GM19395 (cell line): ENCODE measurements around the gene GALNT15.

Experiments used
- ATAC-seq: cut with Tn5 transposase; IDR thresholded peaks from one replicate; pipeline ENCODE4 v1.9.1; 2021; ENCODE audit warnings: mild to moderate bottlenecking, moderate library complexity; ENCODE audit not compliant: unreplicated experiment

GALNT15 gene

DNA sequence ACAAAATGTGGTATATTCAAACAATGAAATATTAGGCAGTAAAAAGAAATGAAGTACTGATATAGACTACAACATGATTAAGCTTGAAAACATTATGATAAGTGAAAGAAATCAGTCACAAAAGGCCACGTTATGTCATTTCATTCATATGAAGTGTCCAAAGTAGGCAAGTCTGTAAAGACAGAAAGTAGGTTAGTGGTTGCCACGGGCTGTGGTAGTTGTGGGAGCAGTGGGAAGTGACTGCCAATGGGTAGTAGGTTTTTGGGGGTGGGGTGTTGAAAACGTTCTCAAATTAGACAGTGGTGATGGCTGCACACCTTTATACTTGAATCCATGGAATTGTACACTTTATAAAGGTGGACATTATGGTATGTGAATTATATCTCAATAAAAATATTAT, 12.1 kb downstream of the GALNT15 start:
- no peak for ATAC-seq

DNA sequence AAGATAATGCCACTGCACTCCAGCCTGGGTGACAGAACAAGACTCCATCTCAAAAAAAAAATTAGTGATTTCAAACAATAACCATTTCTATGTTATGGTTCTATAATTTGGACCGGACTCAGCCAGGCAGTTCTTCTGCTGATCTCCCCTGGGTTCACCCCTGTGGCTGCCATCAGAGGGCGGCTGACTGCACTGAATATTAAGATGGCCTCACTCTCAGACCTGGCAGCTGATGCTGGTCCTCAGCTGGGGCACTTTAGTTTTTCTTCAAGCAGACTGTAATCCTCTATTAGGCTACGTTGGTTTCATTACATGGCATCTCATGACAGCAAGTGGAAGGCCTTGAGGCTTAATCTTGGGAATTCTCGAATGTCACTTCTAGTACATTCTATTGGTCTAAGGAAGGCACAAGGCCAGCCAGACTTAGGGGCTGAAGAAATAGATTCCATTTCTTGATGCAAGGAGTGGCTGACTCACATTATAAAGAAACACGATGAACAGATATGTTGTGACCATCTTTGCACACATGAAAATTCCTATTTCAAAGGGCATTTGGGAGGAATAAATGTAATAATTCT, 12.8 kb downstream of the GALNT15 start:
- ATAC-seq: no peak

DNA sequence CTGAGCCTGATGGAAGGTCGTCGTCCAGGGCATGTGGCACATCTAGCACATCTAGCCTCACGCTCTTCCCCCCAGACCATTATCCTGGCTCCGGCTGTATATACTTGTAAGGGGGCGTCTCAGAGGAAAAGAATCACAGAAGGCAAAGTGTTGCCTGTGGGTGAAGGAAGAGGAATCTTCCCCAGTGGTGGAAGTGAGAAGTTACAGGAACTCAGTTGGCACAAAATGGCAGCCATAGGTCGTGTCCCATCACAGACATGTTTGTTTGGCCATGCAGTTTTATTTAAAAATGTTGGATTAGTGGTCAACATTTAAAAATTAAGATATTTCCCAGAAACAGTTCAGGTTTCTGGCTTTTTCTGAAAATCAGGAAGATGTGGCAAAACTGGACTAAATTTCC, 13.6 kb downstream of the GALNT15 start:
- ATAC-seq: no peak

GRCh38 chr3:16189201-16189600, 14.7 kb downstream of the GALNT15 start:
- ATAC-seq: no peak

GRCh38 chr3:16190704-16191103, 16.2 kb downstream of the GALNT15 start:
- ATAC-seq: no peak

DNA sequence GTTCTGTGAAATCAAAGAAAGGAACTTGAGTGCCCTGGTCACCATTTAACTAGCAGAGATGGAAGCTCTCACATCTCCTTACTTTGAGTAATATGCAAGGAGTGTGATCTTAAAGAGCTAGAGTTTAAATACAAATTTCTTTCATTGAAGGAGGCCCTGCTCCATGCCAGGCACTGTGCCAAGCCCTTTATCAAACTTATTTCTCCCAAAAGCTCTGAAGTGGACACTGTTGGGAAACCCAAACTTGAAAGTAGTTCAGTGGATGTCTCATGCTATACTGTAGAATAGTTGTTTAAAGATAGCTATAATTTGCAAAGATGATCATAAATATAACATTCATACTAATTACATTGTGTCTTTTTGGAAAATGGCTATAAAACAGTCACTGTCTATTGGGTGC, 17.1 kb downstream of the GALNT15 start:
- ATAC-seq: no peak

GRCh38 chr3:16192176-16192811, 17.8 kb downstream of the GALNT15 start:
- ATAC-seq: no peak

DNA sequence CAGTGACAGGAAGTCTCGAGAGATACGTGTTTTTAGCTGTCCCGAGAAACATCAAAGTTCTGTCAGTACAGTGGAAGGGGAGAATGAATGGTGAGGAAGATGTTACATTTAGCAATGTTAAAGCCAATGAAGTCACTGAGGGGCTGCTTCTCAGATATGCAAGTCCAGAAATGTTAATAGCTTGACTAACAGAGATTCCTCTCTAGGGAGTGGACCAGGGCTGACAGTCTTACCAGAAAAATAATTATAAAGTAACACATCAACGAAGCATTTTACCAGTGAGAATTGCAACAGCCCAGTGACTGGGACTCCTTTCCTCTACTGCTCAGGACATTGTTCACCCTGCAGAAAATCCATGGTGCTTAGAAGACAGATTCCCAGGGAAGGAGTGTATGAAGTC, 23.9 kb downstream of the GALNT15 start:
- ATAC-seq: no peak

GRCh38 chr3:16199769-16200168, 25.3 kb downstream of the GALNT15 start:
- no peak for ATAC-seq

DNA sequence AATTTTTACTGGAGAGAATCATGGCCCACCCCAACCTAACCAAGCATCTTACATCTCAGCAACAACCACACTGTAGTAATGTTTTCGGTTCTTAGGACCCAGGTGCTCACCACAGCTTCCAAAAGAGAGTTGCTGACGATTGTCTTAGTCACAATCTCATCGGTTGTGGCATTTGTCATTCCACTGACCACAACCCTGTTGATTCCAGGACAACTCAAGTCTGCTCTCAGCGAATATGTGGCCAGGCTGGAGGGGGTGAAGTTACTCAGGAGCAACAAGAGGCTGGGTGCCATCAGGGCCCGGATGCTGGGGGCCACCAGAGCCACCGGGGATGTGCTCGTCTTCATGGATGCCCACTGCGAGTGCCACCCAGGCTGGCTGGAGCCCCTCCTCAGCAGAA, 25.9 kb downstream of the GALNT15 start:
- no peak for ATAC-seq

GRCh38 chr3:16203031-16203430, 28.6 kb downstream of the GALNT15 start:
- ATAC-seq: no peak

GRCh38 chr3:16203671-16204629, 29.5 kb downstream of the GALNT15 start:
- no peak for ATAC-seq

GRCh38 chr3:16204751-16205150, 30.3 kb downstream of the GALNT15 start:
- ATAC-seq: no peak

DNA sequence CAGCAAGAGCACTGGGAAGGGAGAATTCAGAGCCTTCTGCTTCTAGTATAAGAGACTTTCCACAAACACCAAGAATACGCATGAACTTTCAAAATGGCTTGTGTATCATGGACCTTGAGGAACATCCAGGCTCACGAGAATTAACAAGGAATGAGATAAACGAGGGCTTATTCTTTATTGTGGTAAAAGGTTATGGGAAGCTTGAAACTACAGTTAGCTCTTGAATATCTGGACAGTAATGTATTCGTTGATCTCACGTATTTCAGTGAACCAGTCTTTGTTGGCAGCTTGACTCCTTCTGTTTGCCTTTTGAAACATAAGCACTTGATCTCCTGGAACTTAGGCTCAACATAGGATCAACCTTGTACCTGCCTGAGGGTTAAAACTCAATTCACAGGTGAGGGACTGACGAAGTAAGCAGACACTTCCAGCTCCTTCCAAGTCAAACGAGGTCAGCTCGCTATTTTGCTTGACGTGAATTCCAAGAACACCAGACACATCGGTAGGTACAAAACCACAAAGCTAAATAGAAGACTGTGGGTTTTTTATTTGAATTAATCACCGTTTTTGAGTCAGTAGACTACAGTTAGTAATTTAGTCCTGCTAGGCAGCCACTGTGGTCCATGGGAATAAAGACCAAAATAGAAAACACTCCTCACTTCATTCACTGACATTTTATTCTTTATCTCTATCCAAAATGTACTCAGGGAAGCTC, 30.8 kb downstream of the GALNT15 start:
- no peak for ATAC-seq

GRCh38 chr3:16207031-16207430, 32.6 kb downstream of the GALNT15 start:
- no peak for ATAC-seq

GRCh38 chr3:16211176-16211904, 36.9 kb downstream of the GALNT15 start:
- no peak for ATAC-seq

DNA sequence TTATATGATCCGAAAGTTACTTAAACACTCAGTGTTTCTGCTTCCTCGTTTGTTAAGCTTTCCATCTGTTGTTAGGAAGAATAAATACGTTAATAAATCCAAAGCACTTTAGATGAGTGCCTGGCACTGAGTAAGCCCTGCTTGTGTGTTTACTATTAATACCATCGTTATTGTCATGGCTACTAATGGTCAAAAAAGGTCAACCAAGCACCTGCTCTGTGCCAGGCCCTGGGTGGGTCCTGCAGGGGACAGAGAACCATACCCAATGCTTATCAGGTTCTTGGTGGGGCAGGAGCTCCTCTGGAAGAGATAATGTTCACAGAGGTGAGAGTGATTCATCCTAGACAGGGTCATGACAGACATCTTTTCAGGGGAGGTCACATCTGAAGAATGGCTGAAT, 39.9 kb downstream of the GALNT15 start:
- no peak for ATAC-seq

DNA sequence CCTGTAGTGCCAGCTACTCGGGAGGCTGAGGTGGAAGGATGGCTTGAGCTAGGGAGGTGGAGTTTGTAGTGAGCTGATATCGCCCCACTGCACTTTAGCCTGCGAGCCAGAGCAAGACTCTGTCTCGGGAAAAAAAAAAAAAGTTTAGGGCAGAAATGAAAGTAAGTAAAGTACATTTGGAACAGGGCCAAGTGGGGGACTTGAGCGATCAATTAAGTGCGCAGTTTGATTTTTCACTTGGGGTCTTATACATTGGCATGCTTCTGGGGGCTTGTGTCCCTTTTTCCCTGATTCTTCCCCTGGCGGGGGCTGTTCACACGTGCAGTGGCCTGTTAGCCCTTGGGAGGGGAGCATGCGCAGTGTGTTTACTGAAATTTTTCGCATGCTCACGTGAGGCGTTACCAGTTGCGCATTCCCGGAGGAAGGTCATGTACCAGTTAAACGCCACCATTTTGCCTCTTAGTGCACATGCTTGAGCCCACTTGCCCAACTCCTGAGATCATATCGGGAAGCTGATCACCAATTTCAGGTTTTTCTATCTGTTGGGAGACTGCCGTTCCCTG, 42.0 kb downstream of the GALNT15 start:
- no peak for ATAC-seq

DNA sequence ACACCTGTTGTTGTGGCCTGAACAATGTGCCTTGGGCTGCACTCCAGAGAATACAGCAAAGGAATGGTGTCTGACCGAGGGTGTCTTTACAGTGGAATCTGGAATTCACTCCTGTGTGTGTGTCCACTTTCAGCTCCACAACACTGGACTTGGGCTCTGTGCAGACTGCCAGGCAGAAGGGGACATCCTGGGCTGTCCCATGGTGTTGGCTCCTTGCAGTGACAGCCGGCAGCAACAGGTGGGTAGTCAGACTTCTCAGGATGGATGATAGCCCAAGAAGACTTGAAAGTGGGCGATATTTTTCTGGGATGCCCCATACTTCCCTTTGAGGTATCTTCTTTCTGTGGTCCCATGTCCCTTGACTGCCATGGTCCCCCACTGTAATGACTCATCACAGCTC, 45.3 kb downstream of the GALNT15 start:
- ATAC-seq: no peak

- no peak for ATAC-seq
Observed at GRCh38 chr3:16221990-16222389, 47.5 kb downstream of the GALNT15 start.
